Ishikawa (cell line): ENCODE data around the gene WDR4.

ENCODE experiments used
- EP300 ChIP-seq: IDR thresholded peaks from 2 replicates; pipeline ENCODE4 v1.6.1; 2012; ENCODE audit warnings: borderline replicate concordance
- FOXM1 ChIP-seq: IDR thresholded peaks from 2 replicates; pipeline ENCODE4 v1.6.1; 2012; ENCODE audit warnings: low read depth, borderline replicate concordance
- NFIC ChIP-seq: IDR thresholded peaks from 2 replicates; pipeline ENCODE4 v1.6.1; 2012
- RAD21 ChIP-seq: IDR thresholded peaks from 2 replicates; pipeline ENCODE4 v1.6.1; 2012; ENCODE audit warnings: low read depth
- TAF1 ChIP-seq: IDR thresholded peaks from 2 replicates; pipeline ENCODE4 v1.6.1; 2012; ENCODE audit warnings: low read depth, mild to moderate bottlenecking
- TCF12 ChIP-seq: IDR thresholded peaks from 2 replicates; pipeline ENCODE4 v1.6.1; 2012; ENCODE audit warnings: low read depth
- USF1 ChIP-seq: IDR thresholded peaks from 2 replicates; pipeline ENCODE4 v1.6.1; 2012
- YY1 ChIP-seq: IDR thresholded peaks from 2 replicates; pipeline ENCODE4 v1.6.1; 2012; ENCODE audit warnings: low read depth
- TF ChIP-seq, protein P1 (sequence below): IDR thresholded peaks from 2 replicates; pipeline ENCODE4 v1.6.1; 2012

DNA sequence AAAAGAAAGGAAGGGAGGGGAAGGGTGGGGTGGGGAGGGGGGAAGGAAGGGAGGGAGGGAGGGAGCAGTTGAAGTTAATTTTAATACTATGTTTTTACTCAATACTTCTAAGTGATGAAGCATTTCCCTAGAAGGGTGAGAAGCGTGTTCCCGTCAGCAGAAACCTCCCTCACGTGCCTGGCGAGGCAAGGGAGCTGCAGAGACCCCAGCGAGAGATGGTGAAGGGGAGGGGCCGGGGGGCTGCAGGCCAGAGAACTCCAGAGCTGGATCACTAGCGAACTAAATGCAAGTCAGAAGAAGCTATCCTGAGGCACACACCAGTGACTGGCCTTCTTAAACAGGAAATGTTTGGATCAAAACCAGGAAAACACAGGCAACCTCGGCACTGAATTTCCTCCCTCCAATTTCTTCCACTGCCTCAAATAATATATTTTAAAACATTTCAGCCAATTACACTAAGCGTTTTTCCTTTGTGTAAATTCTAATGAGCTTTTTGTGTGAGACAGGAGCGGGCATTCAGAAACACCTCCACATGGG lies 18.0 kb downstream of the WDR4 start:
- no peak for TF ChIP-seq RAD21
- no peak for TF ChIP-seq YY1
- TF ChIP-seq EP300 = no peak
- TF ChIP-seq, protein P1, sequence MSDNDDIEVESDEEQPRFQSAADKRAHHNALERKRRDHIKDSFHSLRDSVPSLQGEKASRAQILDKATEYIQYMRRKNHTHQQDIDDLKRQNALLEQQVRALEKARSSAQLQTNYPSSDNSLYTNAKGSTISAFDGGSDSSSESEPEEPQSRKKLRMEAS = no peak
- no peak for TF ChIP-seq TCF12
- no peak for TF ChIP-seq FOXM1
- no peak for TF ChIP-seq USF1
- no peak for TF ChIP-seq TAF1
- TF ChIP-seq NFIC = no peak
